GM23338 (cell line): Measurements from ENCODE around the gene GPC2. TPM values are rescaled to one million over a fixed set of nuclear protein-coding genes. Genes with fewer than 3 reads are reported as not detected.

Experiments
- ETS1 ChIP-seq: IDR thresholded peaks from 2 replicates; pipeline ENCODE4 v1.6.1; 2016; ENCODE audit warnings: antibody characterized with exemption
- EZH2phosphoT487 ChIP-seq: fragments of 200-600 bp; sonication (generic); IDR thresholded peaks from one replicate; pipeline ENCODE4 v1.8.1; 2018; ENCODE audit warnings: antibody characterized with exemption; ENCODE audit not compliant: unreplicated experiment
- JUNB ChIP-seq: IDR thresholded peaks from one replicate; pipeline ENCODE4 v1.6.1; 2016; ENCODE audit warnings: antibody characterized with exemption; ENCODE audit not compliant: unreplicated experiment
- STAT1 ChIP-seq: IDR thresholded peaks from one replicate; pipeline ENCODE4 v1.6.1; 2016; ENCODE audit warnings: antibody characterized with exemption; ENCODE audit not compliant: unreplicated experiment
- ZNF331 ChIP-seq: fragments of 250-450 bp; sonication (Bioruptor Pico); IDR thresholded peaks from 2 replicates; pipeline ENCODE4 v1.5.0; 2020; ENCODE audit warnings: low read depth, mild to moderate bottlenecking, moderate library complexity
- ZNF462 ChIP-seq: fragments of 250-450 bp; sonication (Bioruptor Pico); IDR thresholded peaks from 2 replicates; pipeline ENCODE4 v1.5.0; 2020; ENCODE audit warnings: mild to moderate bottlenecking, moderate library complexity
- polyA plus RNA-seq: library from polyadenylated mRNA; unstranded; fragments of >200 nt; fragmentation: Nextera tagmentation; extraction: Ambion mirVana; gene quantifications from 2 replicates; pipeline ENCODE4 v1.2.1, GENCODE V29; 2016
- total RNA-seq: library from RNA; depleted of rRNA; stranded (reverse); fragments of >200 nt; shearing (Covaris generic); gene quantifications from 2 replicates; pipeline ENCODE4 v1.2.3, GENCODE V29; 2014
- TF ChIP-seq, protein P1 (sequence below): IDR thresholded peaks from one replicate; pipeline ENCODE4 v1.6.1; 2018; ENCODE audit warnings: antibody characterized with exemption; ENCODE audit not compliant: unreplicated experiment

GPC2 gene
- total and polyA plus RNA-seq, 2 experiments from 2014 or later = 10.7 to 48.8 TPM

DNA sequence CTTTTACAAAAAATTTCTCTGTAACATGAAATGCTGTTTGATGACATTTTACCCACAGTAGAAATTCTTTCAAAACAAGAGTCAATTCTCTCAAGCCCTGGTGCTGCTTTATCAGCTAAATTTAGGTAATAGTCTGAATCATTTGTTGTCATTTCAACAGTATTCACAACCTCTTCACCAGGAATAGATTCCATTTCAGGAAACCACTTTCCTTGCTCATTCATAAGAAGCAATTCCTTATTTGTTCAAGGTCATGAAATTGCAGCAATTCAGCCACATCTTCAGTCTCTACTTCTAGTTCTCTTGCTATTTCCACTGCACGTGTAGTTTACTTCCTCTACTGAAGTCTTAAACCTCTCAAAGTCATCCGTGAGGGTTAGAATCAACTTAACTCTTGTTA, 14.6 kb upstream of the GPC2 start (continued):
- no peak for TF ChIP-seq ZNF462 (CRISPR knock-in tag)
- TF ChIP-seq, protein P1, sequence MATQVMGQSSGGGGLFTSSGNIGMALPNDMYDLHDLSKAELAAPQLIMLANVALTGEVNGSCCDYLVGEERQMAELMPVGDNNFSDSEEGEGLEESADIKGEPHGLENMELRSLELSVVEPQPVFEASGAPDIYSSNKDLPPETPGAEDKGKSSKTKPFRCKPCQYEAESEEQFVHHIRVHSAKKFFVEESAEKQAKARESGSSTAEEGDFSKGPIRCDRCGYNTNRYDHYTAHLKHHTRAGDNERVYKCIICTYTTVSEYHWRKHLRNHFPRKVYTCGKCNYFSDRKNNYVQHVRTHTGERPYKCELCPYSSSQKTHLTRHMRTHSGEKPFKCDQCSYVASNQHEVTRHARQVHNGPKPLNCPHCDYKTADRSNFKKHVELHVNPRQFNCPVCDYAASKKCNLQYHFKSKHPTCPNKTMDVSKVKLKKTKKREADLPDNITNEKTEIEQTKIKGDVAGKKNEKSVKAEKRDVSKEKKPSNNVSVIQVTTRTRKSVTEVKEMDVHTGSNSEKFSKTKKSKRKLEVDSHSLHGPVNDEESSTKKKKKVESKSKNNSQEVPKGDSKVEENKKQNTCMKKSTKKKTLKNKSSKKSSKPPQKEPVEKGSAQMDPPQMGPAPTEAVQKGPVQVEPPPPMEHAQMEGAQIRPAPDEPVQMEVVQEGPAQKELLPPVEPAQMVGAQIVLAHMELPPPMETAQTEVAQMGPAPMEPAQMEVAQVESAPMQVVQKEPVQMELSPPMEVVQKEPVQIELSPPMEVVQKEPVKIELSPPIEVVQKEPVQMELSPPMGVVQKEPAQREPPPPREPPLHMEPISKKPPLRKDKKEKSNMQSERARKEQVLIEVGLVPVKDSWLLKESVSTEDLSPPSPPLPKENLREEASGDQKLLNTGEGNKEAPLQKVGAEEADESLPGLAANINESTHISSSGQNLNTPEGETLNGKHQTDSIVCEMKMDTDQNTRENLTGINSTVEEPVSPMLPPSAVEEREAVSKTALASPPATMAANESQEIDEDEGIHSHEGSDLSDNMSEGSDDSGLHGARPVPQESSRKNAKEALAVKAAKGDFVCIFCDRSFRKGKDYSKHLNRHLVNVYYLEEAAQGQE = no peak
- TF ChIP-seq JUNB = no peak
- TF ChIP-seq EZH2phosphoT487 = no peak
- no peak for TF ChIP-seq STAT1
- TF ChIP-seq ETS1 = no peak
- TF ChIP-seq ZNF331 (CRISPR knock-in tag) = no peak
